ENCODE measurements around the gene ZNF208.

- TF ChIP-seq EZH2 (IDR thresholded peaks at IDR 0.05; ENCODE audit: borderline replicate concordance, low read length) = no peak
- no peak for TF ChIP-seq CTCF (conservative IDR thresholded peaks at IDR 0.05 in 1 of 2, IDR thresholded peaks at IDR 0.05 in 1 of 2; ENCODE audit: extremely low read depth in 1 of 2, insufficient read depth in 1 of 2, low read depth in 1 of 2, low read length in 2 of 2)
Measured at GRCh38 chr19:21900401-21900800, 110.3 kb downstream of the ZNF208 start.

All from mammary epithelial cell (primary cell).